Kidney capillary endothelial cell (primary cell): Measurements from ENCODE around the gene CSNK1A1.
"Not testable (repeated sequence)": the region's sequence is repeated elsewhere in the genome, so short reads cannot be mapped to it uniquely, and the experiment has no call there.

ENCODE experiments used
- DNase-seq: peaks from one replicate; pipeline ENCODE4 v3.0.0-alpha.2; 2018; ENCODE audit warnings: low spot score

The CSNK1A1 gene

GRCh38 chr5:149551227-149552037 is at the start of gene CSNK1A1:
CSNK1A1 (minus strand) TSS chr5:149551439; CDS start chr5:149550964, 475 bp downstream.
- peak; percentile 96 for DNase-seq

- DNase-seq = no peak
Observed at GRCh38 chr5:149600932-149601331, 49.7 kb upstream of the CSNK1A1 start.

- no peak for DNase-seq
Observed at GRCh38 chr5:149599375-149599774, 48.1 kb upstream of the CSNK1A1 start.

- no peak for DNase-seq
Observed at GRCh38 chr5:149598966-149599365, 47.7 kb upstream of the CSNK1A1 start.

GRCh38 chr5:149598234-149598633 is 47.0 kb upstream of the CSNK1A1 start:
- not testable (repeated sequence) for DNase-seq

GRCh38 chr5:149597618-149598017 is 46.4 kb upstream of the CSNK1A1 start:
- no peak for DNase-seq

- no peak for DNase-seq
Observed at GRCh38 chr5:149596712-149597111, 45.5 kb upstream of the CSNK1A1 start.

- DNase-seq = not testable (repeated sequence)
Observed at GRCh38 chr5:149595105-149595504, 43.9 kb upstream of the CSNK1A1 start.

- DNase-seq = no peak
Observed at GRCh38 chr5:149594206-149594895, 43.1 kb upstream of the CSNK1A1 start.

GRCh38 chr5:149593370-149593769 is 42.1 kb upstream of the CSNK1A1 start:
- no peak for DNase-seq

- no peak for DNase-seq
Observed at GRCh38 chr5:149588936-149589335, 37.7 kb upstream of the CSNK1A1 start.

- no peak for DNase-seq
Observed at GRCh38 chr5:149586708-149587318, 35.6 kb upstream of the CSNK1A1 start.

- no peak for DNase-seq
Observed at GRCh38 chr5:149585910-149586309, 34.7 kb upstream of the CSNK1A1 start.

GRCh38 chr5:149584121-149584520 is 32.9 kb upstream of the CSNK1A1 start:
- DNase-seq = no peak

- no peak for DNase-seq
Observed at GRCh38 chr5:149583394-149583793, 32.2 kb upstream of the CSNK1A1 start.

- DNase-seq = no peak
Observed at GRCh38 chr5:149581931-149582768, 30.9 kb upstream of the CSNK1A1 start.

- peak; percentile 48 for DNase-seq
Observed at GRCh38 chr5:149581192-149581861, 30.1 kb upstream of the CSNK1A1 start, which contains the start of gene ARHGEF37. ARHGEF37 (plus strand) TSS chr5:149581498; CDS start chr5:149597770, 16,272 bp downstream.

GRCh38 chr5:149580808-149581191 is 29.6 kb upstream of the CSNK1A1 start:
- no peak for DNase-seq

- no peak for DNase-seq
Observed at GRCh38 chr5:149578896-149579295, 27.7 kb upstream of the CSNK1A1 start.

GRCh38 chr5:149576021-149576420 is 24.8 kb upstream of the CSNK1A1 start:
- DNase-seq = no peak

GRCh38 chr5:149575131-149575530 is 23.9 kb upstream of the CSNK1A1 start:
- DNase-seq = no peak
